Measurements from ENCODE around the gene SLC16A9.
A peak's percentile ranks its signal among the peaks of the same experiment; 100 is the strongest.

SLC16A9 gene

GRCh38 chr10:59627366-59628018, 82.2 kb downstream of the SLC16A9 start:
- no peak overlapping the region for H3K4me3 ChIP-seq (ENCODE audit: low read depth, low read length)
- TF ChIP-seq, protein P1, sequence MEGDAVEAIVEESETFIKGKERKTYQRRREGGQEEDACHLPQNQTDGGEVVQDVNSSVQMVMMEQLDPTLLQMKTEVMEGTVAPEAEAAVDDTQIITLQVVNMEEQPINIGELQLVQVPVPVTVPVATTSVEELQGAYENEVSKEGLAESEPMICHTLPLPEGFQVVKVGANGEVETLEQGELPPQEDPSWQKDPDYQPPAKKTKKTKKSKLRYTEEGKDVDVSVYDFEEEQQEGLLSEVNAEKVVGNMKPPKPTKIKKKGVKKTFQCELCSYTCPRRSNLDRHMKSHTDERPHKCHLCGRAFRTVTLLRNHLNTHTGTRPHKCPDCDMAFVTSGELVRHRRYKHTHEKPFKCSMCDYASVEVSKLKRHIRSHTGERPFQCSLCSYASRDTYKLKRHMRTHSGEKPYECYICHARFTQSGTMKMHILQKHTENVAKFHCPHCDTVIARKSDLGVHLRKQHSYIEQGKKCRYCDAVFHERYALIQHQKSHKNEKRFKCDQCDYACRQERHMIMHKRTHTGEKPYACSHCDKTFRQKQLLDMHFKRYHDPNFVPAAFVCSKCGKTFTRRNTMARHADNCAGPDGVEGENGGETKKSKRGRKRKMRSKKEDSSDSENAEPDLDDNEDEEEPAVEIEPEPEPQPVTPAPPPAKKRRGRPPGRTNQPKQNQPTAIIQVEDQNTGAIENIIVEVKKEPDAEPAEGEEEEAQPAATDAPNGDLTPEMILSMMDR (IDR thresholded peaks at IDR 0.05; ENCODE audit: low read depth, low read length): no peak

GRCh38 chr10:59626523-59626869, 83.2 kb downstream of the SLC16A9 start:
- H3K4me3 ChIP-seq (ENCODE audit: low read depth, low read length): no peak overlapping the region
- TF ChIP-seq, protein P1 (IDR thresholded peaks at IDR 0.05; ENCODE audit: low read depth, low read length): no peak

DNA sequence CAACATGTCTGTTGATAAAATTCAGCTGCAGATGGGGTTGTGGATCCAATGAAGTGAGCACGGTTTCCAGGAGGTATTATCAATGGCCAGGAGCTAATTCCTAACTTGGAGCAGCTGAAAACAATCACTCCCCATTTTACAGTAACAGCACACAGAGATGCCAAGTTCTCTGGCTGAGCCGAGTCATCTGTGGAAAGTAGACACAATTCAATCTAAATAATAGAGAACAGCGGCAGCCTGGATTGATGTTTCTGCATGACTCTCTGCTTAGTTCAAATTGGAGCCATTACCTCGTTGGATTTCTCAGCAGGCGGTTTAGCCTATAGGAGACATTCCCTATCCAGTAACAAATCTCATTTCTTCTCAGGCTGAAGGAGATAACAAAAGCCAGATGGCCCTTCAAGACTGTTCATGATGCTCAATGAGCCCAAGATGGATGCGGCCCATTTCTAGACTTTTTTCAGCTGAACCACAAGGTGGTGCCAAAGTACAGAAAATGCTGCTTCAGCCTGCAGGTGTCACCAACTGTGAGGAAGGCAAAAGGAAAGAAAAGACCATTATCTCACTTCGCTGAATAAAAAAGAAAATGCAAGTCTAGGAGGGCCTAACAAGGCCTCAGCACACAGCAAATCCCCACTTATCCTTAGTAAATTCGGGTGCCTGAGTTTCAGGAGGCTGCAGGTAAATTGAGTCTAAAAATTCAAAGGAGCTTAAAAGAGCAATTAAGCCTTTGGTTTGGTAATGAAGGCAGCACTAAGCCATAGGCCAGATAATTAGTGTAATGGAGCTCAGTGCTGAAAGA, 83.7 kb downstream of the SLC16A9 start:
- no peak overlapping the region for H3K4me3 ChIP-seq (ENCODE audit: low read depth, low read length)
- TF ChIP-seq, protein P1 (IDR thresholded peaks at IDR 0.05; ENCODE audit: low read depth, low read length): peak; percentile 63

GRCh38 chr10:59624951-59625350, 84.7 kb downstream of the SLC16A9 start:
- no peak overlapping the region for H3K4me3 ChIP-seq (ENCODE audit: low read depth, low read length)
- TF ChIP-seq, protein P1 (IDR thresholded peaks at IDR 0.05; ENCODE audit: low read depth, low read length): no peak

- no peak overlapping the region for H3K4me3 ChIP-seq (ENCODE audit: low read depth, low read length)
- TF ChIP-seq, protein P1 (IDR thresholded peaks at IDR 0.05; ENCODE audit: low read depth, low read length): no peak
These were observed 85.5 kb downstream of the SLC16A9 start for GRCh38 chr10:59624136-59624535.

DNA sequence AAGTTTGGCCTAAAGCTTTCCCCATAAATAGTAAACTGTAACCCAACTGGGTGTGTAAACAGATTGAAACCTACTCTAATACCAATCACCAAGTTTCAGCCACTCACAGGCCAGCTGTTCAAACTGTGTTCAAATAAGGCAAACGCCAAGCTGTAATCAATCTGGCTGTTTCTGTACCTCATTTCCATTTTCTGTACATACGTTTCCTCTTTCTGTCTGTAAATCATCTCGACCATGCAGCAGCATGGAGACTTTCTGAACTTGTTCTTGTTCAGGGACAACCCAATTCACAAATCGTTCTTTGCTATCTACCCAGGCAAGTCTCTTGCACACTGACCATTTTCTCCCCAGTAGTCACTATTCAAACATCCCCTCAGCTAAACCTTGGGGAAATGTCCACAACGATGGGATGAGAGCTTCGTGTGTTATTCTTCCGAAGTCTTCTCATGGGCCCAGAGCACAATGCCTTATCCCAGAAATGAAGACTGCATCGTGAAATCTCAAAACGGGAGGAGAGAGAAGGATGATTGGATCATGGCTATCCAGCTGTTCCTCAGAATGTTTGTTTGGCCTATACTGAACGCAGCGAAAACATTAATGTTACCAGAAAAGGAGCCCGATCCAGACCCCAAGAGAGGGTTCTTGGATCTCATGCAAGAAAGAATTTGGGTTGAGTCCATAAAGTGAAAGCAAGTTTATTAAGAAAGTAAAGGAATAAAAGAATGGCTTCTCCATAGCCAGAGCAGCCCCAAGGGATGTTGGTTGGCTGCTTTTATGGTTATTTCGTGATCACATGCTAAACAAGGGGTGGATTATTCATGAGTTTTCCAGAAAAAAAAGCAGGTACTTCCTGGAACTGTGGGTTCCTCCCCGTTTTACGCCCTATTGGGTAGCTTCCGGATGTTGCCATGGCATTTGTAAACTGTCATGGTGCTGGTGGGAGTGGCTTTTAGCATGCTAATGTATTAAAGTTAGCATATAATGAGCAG, 86.2 kb downstream of the SLC16A9 start:
- TF ChIP-seq, protein P1 (IDR thresholded peaks at IDR 0.05; ENCODE audit: low read depth, low read length): no peak
- H3K4me3 ChIP-seq (ENCODE audit: low read depth, low read length): no peak overlapping the region
